ENCODE measurements around the gene CLEC2A.
"Not testable (repeated sequence)": the region's sequence is repeated elsewhere in the genome, so short reads cannot be mapped to it uniquely, and the experiment has no call there.

CLEC2A gene

DNA sequence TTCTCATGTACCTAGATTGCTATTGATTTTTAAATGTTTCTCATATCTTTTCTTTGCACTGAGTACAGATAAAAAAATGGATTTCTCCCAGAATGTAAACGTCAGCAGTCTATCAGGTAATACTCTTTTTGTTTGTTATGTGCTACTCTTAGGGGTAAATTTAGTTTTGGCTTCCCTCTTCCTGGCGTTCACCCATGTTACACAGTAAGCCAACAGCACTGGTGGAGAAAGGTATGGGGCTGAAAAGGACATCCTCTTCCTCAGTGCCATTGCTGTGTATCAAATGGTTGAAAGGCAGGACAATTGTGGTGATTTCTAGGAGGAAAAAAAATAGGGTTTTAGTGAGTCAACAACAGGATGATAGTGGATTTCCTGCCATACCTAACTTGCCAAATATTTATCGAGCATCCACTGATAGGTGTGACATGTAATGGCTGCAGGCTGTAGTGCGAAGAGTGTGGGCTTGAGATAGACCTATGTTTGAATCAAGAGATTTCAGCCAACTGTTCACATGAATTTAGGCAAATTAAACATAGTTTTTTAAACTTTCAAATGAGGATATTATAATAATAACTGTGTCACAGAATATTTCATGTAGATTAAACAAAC lies 43.4 kb downstream of the CLEC2A start:
- no peak for TF ChIP-seq CTCF (IDR thresholded peaks at IDR 0.05; ENCODE audit: low read depth, low read length)
- DNase-seq (ENCODE audit: extremely low read depth, low read depth): no peak

DNA sequence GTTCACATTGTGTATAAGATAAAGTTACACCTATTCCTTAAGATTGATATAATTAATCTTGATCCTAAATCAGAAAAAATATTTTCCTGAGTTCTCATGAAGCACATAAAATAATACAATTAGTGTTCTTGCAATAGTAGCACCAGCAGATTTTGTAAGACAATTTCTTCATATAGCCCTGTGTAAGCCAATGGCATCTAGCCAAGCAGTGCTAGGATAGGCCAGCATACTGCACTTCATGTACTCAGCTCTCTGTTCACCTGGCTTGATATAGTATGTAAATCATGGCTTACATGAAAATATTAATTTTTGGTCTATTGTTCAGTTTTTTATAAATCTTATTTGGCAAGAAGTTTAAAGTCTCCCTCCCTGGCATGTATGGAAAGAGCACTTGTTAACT lies 49.0 kb downstream of the CLEC2A start:
- no peak for TF ChIP-seq CTCF (IDR thresholded peaks at IDR 0.05; ENCODE audit: low read depth, low read length)

DNA sequence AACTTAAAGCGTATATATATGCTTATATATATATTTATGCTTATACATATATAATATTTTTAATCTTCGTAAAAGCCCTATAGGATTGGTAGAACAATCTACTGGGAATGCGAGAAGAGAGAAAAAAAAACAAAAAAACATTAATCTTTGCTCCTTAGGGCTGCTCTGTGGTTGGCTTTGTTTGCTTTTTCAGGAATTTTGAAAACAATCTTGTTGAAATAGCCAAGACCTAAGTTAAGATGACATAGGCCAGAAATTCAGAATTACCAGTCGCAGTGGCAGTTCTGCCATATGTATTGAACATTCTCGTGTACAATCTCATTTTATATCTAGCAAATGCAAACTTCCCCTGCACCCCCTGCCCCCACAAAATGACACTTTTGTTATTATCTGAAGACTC lies 50.2 kb downstream of the CLEC2A start:
- no peak for TF ChIP-seq CTCF (IDR thresholded peaks at IDR 0.05; ENCODE audit: low read depth, low read length)
- no peak for DNase-seq (ENCODE audit: extremely low read depth, low read depth)

More for the DNA sequence above, 49.0 kb downstream of the CLEC2A start:
- no peak for DNase-seq (ENCODE audit: extremely low read depth, low read depth)

DNA sequence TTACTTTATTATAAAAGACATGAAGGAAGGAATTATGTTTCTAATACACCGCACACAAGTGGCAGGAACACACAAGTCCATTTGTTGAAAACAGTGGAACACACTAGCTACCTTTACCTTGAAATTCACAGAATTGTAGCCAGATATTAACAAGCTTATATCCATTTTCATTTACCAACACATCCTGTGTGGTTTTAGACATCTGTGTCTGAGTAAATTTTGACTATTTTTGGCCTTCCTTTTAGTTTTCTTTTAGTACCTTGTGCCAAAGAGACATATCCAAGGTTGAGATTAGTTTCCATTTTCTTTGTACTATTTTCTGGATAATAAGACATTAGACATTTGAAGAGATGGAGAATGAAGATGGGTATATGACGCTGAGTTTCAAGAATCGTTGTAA lies 50.9 kb downstream of the CLEC2A start, which contains the start of gene KLRF2:
Gene KLRF2, plus strand, starts transcription at position 244 of the 400 bp plus-strand sequence. Its CDS starts 107 bp downstream, at position 351.
- no peak for TF ChIP-seq CTCF (IDR thresholded peaks at IDR 0.05; ENCODE audit: low read depth, low read length)

DNA sequence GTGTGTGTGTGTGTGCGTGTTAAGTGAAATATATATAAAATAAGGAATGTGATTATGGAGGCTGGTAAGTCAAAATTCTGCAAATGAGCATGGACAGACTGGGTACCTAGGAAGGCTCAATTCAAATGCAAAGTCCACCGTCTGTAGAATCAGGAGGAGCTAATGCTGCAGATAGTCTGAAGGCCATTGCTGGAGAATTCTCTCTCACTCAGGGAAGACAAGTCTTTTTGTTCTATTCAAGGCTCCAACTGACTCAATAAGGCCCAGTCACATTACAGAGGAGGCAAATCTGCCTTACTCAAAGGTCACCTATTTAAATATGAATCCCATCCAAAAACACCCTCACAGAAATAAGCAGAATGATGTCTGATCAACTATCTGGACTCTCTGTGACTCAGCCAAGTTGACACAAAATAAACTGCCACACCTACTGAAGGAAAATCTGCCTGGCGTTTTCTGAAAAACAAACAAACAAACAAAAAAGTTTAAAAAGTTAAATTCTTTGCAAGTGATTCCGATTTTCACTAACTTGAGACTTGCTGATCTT lies 51.6 kb downstream of the CLEC2A start:
- DNase-seq (ENCODE audit: extremely low read depth, low read depth): no peak
- no peak for TF ChIP-seq CTCF (IDR thresholded peaks at IDR 0.05; ENCODE audit: low read depth, low read length)

More for the DNA sequence above, 50.9 kb downstream of the CLEC2A start, which contains the start of gene KLRF2:
- DNase-seq (ENCODE audit: extremely low read depth, low read depth): no peak

DNA sequence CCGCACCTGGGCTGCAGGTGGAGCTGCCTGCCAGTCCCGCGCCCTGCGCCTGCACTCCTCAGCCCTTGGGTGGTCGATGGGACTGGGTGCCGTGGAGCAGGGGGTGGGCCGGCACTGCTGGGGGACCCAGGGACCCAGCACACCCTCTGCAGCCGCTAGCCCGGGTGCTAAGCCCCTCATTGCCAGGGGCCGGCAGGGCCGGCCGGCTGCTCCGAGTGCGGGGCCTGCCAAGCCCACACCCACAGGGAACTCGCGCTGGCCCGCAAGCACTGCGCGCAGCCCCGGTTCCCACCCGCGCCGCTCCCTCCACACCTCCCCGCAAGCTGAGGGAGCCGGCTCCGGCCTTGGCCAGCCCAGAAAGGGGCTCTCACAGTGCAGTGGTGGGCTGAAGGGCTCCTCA lies 56.0 kb downstream of the CLEC2A start:
- DNase-seq (ENCODE audit: extremely low read depth, low read depth): not testable (repeated sequence)

GRCh38 chr12:9872742-9873141 lies 59.4 kb downstream of the CLEC2A start:
- TF ChIP-seq CTCF (IDR thresholded peaks at IDR 0.05; ENCODE audit: low read depth, low read length): no peak
- DNase-seq (ENCODE audit: extremely low read depth, low read depth): no peak

DNA sequence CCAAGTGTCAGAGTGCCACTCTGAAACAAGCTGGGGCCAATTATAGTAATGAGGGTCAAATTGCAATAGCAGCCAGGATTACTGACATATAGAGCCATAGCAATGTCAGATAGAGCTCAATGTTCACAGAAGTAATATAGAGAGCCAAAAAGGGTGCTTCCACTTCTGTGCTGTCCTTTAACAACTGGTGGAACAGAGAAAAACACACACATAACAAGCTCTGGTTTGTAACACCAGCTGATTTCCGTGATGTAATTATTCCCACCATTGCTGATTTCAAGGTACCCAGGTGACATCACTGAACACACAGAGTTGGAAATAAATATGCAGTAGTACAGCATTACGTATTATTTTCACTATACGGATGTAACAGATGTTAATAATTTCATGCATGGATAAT lies 60.0 kb downstream of the CLEC2A start:
- no peak for DNase-seq (ENCODE audit: extremely low read depth, low read depth)
- no peak for TF ChIP-seq CTCF (IDR thresholded peaks at IDR 0.05; ENCODE audit: low read depth, low read length)

All from AG09319 (cell line).